Psoas muscle (tissue), 8 donors: Measurements from ENCODE around the gene TMPRSS3. TPM values are rescaled to one million over a fixed set of nuclear protein-coding genes. Genes with fewer than 3 reads are reported as not detected.

Experiments used
- ATAC-seq, 4 donors: fragments of 200-7000 bp; cut with Tn5 transposase; one replicate each; pipeline ENCODE4 v1.9.1; 2020; ENCODE audit warnings: moderate library complexity in 3 of 4, mild to moderate bottlenecking in 2 of 4
- DNase-seq, 2 donors: peaks; one replicate each; pipeline ENCODE4 v3.0.0-alpha.2; 2020
- H3K27ac ChIP-seq: fragments of 200-600 bp; one replicate; pipeline ENCODE4 v1.8.0; 2022
- H3K27me3 ChIP-seq, 3 donors: fragments of 200-600 bp in 1 of 3; one replicate each; pipeline versions ENCODE4 v1.6.1 to v1.8.0; 2013 to 2022; ENCODE audit warnings: low read length in 2 of 3, mild to moderate bottlenecking in 2 of 3, moderate library complexity in 1 of 3; ENCODE audit not compliant: insufficient read depth in 3 of 3
- H3K36me3 ChIP-seq, 2 donors: fragments of 200-600 bp in 1 of 2; one replicate each; pipeline versions ENCODE4 v1.6.1 to v1.8.0; 2013 to 2022; ENCODE audit warnings: low read depth in 1 of 2, mild to moderate bottlenecking in 1 of 2, moderate library complexity in 1 of 2; ENCODE audit not compliant: insufficient read depth in 1 of 2
- H3K4me1 ChIP-seq: fragments of 200-600 bp; one replicate; pipeline ENCODE4 v1.8.0; 2022
- H3K4me3 ChIP-seq: fragments of 200-600 bp; one replicate; pipeline ENCODE4 v1.8.0; 2022; ENCODE audit warnings: mild to moderate bottlenecking
- H3K9me3 ChIP-seq: fragments of 200-600 bp; one replicate; pipeline ENCODE4 v1.8.0; 2022
- WGBS, 3 donors: extraction: QIAGEN DNeasy Blood & Tissue Kit; methylation state at CpG; one replicate each; pipeline versions ENCODE4 v1.1.6 to v1.1.7; 2013; 5-methylcytosine and 5-hydroxymethylcytosine counted together
- intact Hi-C, 2 donors: fragments of 100-400 bp; cut with DNase I; formaldehyde crosslinking; loops; one replicate each; pipeline versions ENCODE4 v1.11.0 to v1.14.2; 2022
- polyA plus RNA-seq, 3 donors: library from polyadenylated mRNA; stranded (reverse); fragments of 200-250 nt; gene quantifications; one replicate each; pipeline ENCODE4 v1.2.3, GENCODE V29; 2013
- total RNA-seq, 4 donors: library from RNA; stranded (reverse); fragmentation: NEBNext Ultra II Directional in 2 of 4; extraction: Animal tissue kit (Norgen Biotek cat#: 25700) in 2 of 4; gene quantifications; one replicate each; pipeline versions ENCODE4 v1.2.1 to v1.2.4, GENCODE V29; 2021 to 2023
- TF ChIP-seq, protein P1 (sequence below): fragments of 200-600 bp; IDR thresholded peaks from one replicate; pipeline ENCODE4 v1.8.0; 2022; ENCODE audit warnings: antibody characterized with exemption
- donor health status: healthy with polysubstance abuse.
- donor health status: DM: no; HTN: no; CAD: no; lungs with moderate emphysema.
- donor health status: Bipolar disorder and iron deficiency.
- donor health status: healthy.
- donor health status: DM: yes; HTN: yes; CAD: no.
- donor health status: DM: no; HTN: no; CAD: no.
- donor health status: DM: no; HTN: no; CAD: no.
- donor health status: DM: yes; HTN: yes; CAD: no.

Gene TMPRSS3
- total and polyA plus RNA-seq, 7 donors: 0.25 TPM; not detected in 6

DNA sequence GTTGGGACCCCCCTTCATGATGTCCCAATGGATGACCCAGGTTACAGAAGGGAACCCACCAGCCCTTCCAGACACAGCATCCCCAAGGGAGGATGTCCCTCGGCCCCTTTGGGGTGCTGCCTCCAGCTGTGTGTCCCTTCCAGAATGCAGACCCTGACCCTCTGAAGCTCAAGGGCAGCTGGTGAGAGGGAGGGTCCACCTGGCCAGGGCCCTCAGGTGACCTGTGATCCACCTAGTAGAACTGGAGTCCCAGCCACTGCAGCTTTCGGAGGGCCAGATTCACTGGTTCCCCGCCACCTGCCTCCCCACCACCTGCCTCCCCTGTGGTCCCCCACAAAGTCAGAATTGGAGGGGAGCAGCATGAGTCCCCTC lies 19.9 kb downstream of the TMPRSS3 start:
- TF ChIP-seq, protein P1, sequence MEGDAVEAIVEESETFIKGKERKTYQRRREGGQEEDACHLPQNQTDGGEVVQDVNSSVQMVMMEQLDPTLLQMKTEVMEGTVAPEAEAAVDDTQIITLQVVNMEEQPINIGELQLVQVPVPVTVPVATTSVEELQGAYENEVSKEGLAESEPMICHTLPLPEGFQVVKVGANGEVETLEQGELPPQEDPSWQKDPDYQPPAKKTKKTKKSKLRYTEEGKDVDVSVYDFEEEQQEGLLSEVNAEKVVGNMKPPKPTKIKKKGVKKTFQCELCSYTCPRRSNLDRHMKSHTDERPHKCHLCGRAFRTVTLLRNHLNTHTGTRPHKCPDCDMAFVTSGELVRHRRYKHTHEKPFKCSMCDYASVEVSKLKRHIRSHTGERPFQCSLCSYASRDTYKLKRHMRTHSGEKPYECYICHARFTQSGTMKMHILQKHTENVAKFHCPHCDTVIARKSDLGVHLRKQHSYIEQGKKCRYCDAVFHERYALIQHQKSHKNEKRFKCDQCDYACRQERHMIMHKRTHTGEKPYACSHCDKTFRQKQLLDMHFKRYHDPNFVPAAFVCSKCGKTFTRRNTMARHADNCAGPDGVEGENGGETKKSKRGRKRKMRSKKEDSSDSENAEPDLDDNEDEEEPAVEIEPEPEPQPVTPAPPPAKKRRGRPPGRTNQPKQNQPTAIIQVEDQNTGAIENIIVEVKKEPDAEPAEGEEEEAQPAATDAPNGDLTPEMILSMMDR: no peak
- WGBS, 3 donors: 76 to 97% (median 78%) methylated on average over 3 of the region's 3 CpGs
- no peak for ATAC-seq
- no peaks in the 10 kb centered on the region for H3K9me3 ChIP-seq
- no peak overlapping the region for H3K4me3 ChIP-seq
- no peak for DNase-seq
- no peaks in the 10 kb centered on the region for H3K4me1 ChIP-seq
- no peaks in the 10 kb centered on the region for H3K36me3 ChIP-seq
- no peak overlapping the region for H3K27ac ChIP-seq
- intact Hi-C loops: no loop called here
- peaks cover 0 to 28% (median 7%) of the 10 kb centered on the region in 3 donors for H3K27me3 ChIP-seq

DNA sequence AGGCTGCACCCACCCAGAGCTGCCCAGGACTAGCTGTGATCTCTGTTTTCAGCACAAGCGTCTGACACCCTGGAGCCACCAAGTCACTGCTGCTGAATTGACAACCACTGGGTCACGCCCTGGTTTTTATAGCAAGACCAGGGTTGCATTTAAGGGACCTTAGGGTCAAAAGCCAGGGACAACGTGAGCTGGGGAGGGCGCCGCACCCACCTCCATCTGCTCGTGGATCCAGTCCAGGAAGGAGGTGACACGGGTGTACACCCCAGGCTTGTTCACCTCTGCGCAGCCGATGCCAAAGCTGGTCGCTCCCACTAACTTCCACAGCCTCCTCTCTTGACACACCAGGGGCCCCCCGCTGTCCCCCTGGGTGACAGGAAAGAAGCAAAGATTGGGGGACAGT lies 20.3 kb downstream of the TMPRSS3 start:
- Histone ChIP-seq H3K36me3 (no peaks in the 10 kb centered on the region), H3K4me3 (no peak overlapping the region), H3K4me1 (no peaks in the 10 kb centered on the region), H3K27me3 (peaks cover 0 to 33% (median 7%) of the 10 kb centered on the region in 3 donors), H3K9me3 (no peaks in the 10 kb centered on the region), H3K27ac (no peak overlapping the region)
- TF ChIP-seq, protein P1: no peak
- WGBS, 3 donors: 61 to 65% (median 65%) methylated on average over 11 of the region's 11 CpGs
- no peak for ATAC-seq
- intact Hi-C loops: no loop called here
- DNase-seq: no peak

GRCh38 chr21:42374864-42375499 lies 20.9 kb downstream of the TMPRSS3 start:
- 11 to 27% (median 11%) methylated on average over 22 to 23 of the region's 23 CpGs for WGBS, 3 donors
- Histone ChIP-seq H3K4me3 (no peak overlapping the region), H3K27ac (no peak overlapping the region), H3K4me1 (no peaks in the 10 kb centered on the region), H3K36me3 (no peaks in the 10 kb centered on the region), H3K27me3 (peaks cover 0 to 37% (median 6%) of the 10 kb centered on the region in 3 donors), H3K9me3 (no peaks in the 10 kb centered on the region)
- intact Hi-C loops: no loop called here
- TF ChIP-seq, protein P1: no peak
- no peak for DNase-seq
- no peak for ATAC-seq

DNA sequence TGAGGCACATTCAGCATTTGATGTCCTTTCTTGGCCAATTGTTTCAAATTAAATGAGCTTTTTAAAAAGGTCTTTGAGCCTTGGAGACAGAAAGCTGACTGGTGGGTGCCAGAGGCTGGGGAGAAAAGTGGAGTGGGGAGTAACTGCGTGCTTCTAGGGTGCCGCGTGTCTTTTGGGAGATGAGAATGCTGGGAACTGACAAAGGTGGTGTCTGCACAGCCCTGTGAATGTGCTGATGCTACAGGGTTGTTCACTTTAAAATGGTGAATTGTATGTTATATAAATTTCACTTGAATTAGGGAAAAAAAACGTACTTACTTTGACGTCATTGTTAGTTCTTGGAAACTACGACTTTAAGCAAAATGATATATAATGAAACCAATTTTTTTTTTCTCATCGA lies 21.4 kb downstream of the TMPRSS3 start:
- Histone ChIP-seq H3K4me3 (no peak overlapping the region), H3K9me3 (no peaks in the 10 kb centered on the region), H3K36me3 (no peaks in the 10 kb centered on the region), H3K27ac (no peak overlapping the region), H3K4me1 (no peaks in the 10 kb centered on the region), H3K27me3 (peaks cover 0 to 42% (median 6%) of the 10 kb centered on the region in 3 donors)
- DNase-seq: no peak
- ATAC-seq: no peak
- TF ChIP-seq, protein P1: no peak
- intact Hi-C loops: no loop called here
- 65 to 73% (median 70%) methylated on average over 7 of the region's 7 CpGs for WGBS, 3 donors
